H1 (cell line): Measurements from ENCODE around the gene PQBP1. TPM values are rescaled to one million over a fixed set of nuclear protein-coding genes. Genes with fewer than 3 reads are reported as not detected.

Experiments
- CTCF ChIA-PET: fragments of 300-600 bp; sonication (Branson Sonifier 250); formaldehyde crosslinking; loops from one replicate; lab custom pipeline; 2021; ENCODE audit not compliant: partially characterized antibody; lab: Charles Lee
- POLR2A ChIA-PET: fragments of 300-600 bp; sonication (Branson Sonifier 250); formaldehyde crosslinking; loops from one replicate; lab custom pipeline; 2021; ENCODE audit warnings: inconsistent platforms; ENCODE audit not compliant: partially characterized antibody; lab: Charles Lee
- DNase-seq, 2 experiments: peaks; one replicate each; pipeline versions ENCODE4 v3.0.0 to v3.0.0-alpha.2; 2010 to 2022; ENCODE audit warnings: low spot score in 2 of 2, low read depth in 1 of 2, mixed read lengths in 1 of 2
- FAIRE-seq: peaks from 2 replicates; lab custom pipeline; 2011; peaks lifted over from hg19 to GRCh38; lab: Jason Lieb, UNC
- H2AFZ ChIP-seq: 2 replicates; pipeline ENCODE4 v1.8.1; 2012; ENCODE audit warnings: low read length, inconsistent platforms
- H2AK5ac ChIP-seq: 2 replicates; pipeline ENCODE4 v1.6.1; 2013; ENCODE audit warnings: low read depth, low read length
- H2BK120ac ChIP-seq: replicated peaks from 2 replicates; pipeline ENCODE3; 2013; ENCODE audit warnings: low read depth, low read length, inconsistent platforms
- H2BK12ac ChIP-seq: 2 replicates; pipeline ENCODE4 v1.6.1; 2013; ENCODE audit warnings: low read depth, low read length
- H2BK15ac ChIP-seq: 2 replicates; pipeline ENCODE4 v1.6.1; 2013; ENCODE audit warnings: low read length
- H2BK20ac ChIP-seq: 2 replicates; pipeline ENCODE4 v1.6.1; 2013; ENCODE audit warnings: low read length
- H2BK5ac ChIP-seq: 2 replicates; pipeline ENCODE4 v1.6.1; 2013; ENCODE audit warnings: low read depth, low read length
- H3K14ac ChIP-seq: 2 replicates; pipeline ENCODE4 v1.6.1; 2013; ENCODE audit warnings: inconsistent platforms; ENCODE audit not compliant: insufficient read length
- H3K18ac ChIP-seq: 2 replicates; pipeline ENCODE4 v1.6.1; 2013; ENCODE audit warnings: low read length; ENCODE audit errors: extremely low read depth
- H3K23ac ChIP-seq: 2 replicates; pipeline ENCODE4 v1.6.1; 2013; ENCODE audit warnings: inconsistent platforms; ENCODE audit not compliant: insufficient read length
- H3K23me2 ChIP-seq: 2 replicates; pipeline ENCODE4 v1.6.1; 2013; ENCODE audit warnings: low read depth, low read length
- H3K27ac ChIP-seq: 2 replicates; pipeline ENCODE4 v1.6.1; 2011; ENCODE audit warnings: low read depth, low read length, inconsistent platforms
- H3K27me3 ChIP-seq, 4 experiments: replicated peaks in 1 of 4; 1 replicate in 1 of 4; 2 replicates in 3 of 4; pipeline versions ENCODE4 v1.6.1 to v1.8.1; 2011 to 2013; ENCODE audit warnings: low read length in 3 of 4, mild to moderate bottlenecking in 3 of 4, inconsistent platforms in 2 of 4, mixed read lengths in 2 of 4, moderate library complexity in 1 of 4; ENCODE audit not compliant: control insufficient read depth in 3 of 4, insufficient read depth in 3 of 4; ENCODE audit errors: extremely low read depth in 1 of 4
- H3K36me3 ChIP-seq, 4 experiments: 2 replicates each; pipeline versions ENCODE4 v1.6.1 to v1.8.1; 2011 to 2013; ENCODE audit warnings: mild to moderate bottlenecking in 4 of 4, low read length in 3 of 4, moderate library complexity in 2 of 4, control low read depth in 1 of 4, inconsistent platforms in 1 of 4; ENCODE audit not compliant: insufficient read depth in 4 of 4, control insufficient read depth in 2 of 4
- H3K4ac ChIP-seq: replicated peaks from 2 replicates; pipeline ENCODE3; 2013; ENCODE audit warnings: low read length, low read depth, mixed read lengths, inconsistent platforms; ENCODE audit not compliant: insufficient read length
- H3K4me1 ChIP-seq, 4 experiments: replicated peaks in 1 of 4; 1 replicate in 1 of 4; 2 replicates in 3 of 4; pipeline versions ENCODE4 v1.6.1 to v1.8.1; 2011 to 2013; ENCODE audit warnings: low read length in 3 of 4, inconsistent platforms in 2 of 4, mixed read lengths in 1 of 4; ENCODE audit not compliant: insufficient read depth in 4 of 4, control insufficient read depth in 3 of 4
- H3K4me2 ChIP-seq, 2 experiments: 2 replicates each; pipeline versions ENCODE4 v1.6.1 to v1.8.1; 2011 to 2013; ENCODE audit warnings: low read depth in 2 of 2, low read length in 2 of 2, control low read depth in 1 of 2, inconsistent platforms in 1 of 2, mild to moderate bottlenecking in 1 of 2; ENCODE audit not compliant: insufficient read depth in 1 of 2
- H3K4me3 ChIP-seq, 4 experiments: fragments of 200-600, 300-600 bp in 1 of 4; sonication (generic), shearing (Covaris generic), sonication (Bioruptor Twin) in 1 of 4; 2 replicates each; pipeline versions ENCODE4 v1.5.1 to v1.8.1; 2011 to 2016; ENCODE audit warnings: low read length in 4 of 4, low read depth in 3 of 4, control low read depth in 2 of 4, inconsistent platforms in 2 of 4, mild to moderate bottlenecking in 2 of 4, mixed read lengths in 1 of 4, moderate library complexity in 1 of 4; ENCODE audit not compliant: insufficient read depth in 2 of 4; ENCODE audit errors: extremely low read depth in 1 of 4
- H3K56ac ChIP-seq: replicated peaks from 2 replicates; pipeline ENCODE3; 2013; ENCODE audit warnings: low read depth, mild to moderate bottlenecking, mixed read lengths, low read length, inconsistent platforms; ENCODE audit not compliant: insufficient read length
- H3K79me1 ChIP-seq: 2 replicates; pipeline ENCODE4 v1.6.1; 2013; ENCODE audit warnings: low read depth, low read length, control low read depth
- H3K79me2 ChIP-seq, 2 experiments: 2 replicates each; pipeline versions ENCODE4 v1.6.1 to v1.8.1; 2012 to 2013; ENCODE audit warnings: low read length in 2 of 2, mild to moderate bottlenecking in 2 of 2, inconsistent platforms in 1 of 2; ENCODE audit not compliant: insufficient read depth in 2 of 2, control insufficient read depth in 1 of 2
- H3K9ac ChIP-seq, 4 experiments: replicated peaks in 1 of 4; 1 replicate in 1 of 4; 2 replicates in 3 of 4; pipeline versions ENCODE4 v1.6.1 to v1.8.1; 2011 to 2013; ENCODE audit warnings: low read depth in 3 of 4, low read length in 3 of 4, control low read depth in 2 of 4, mild to moderate bottlenecking in 2 of 4, moderate library complexity in 2 of 4, inconsistent platforms in 1 of 4; ENCODE audit errors: extremely low read depth in 1 of 4
- H3K9me3 ChIP-seq, 2 experiments: 2 replicates each; pipeline versions ENCODE4 v1.6.1 to v1.8.1; 2012 to 2013; ENCODE audit warnings: mild to moderate bottlenecking in 2 of 2, moderate library complexity in 2 of 2, control low read depth in 1 of 2, inconsistent platforms in 1 of 2, low read depth in 1 of 2, low read length in 1 of 2, mixed read lengths in 1 of 2; ENCODE audit not compliant: insufficient read depth in 2 of 2
- H4K20me1 ChIP-seq, 2 experiments: replicated peaks in 1 of 2; 2 replicates each; pipeline versions ENCODE3 to v1.8.1; 2011 to 2013; ENCODE audit warnings: inconsistent platforms in 2 of 2, low read length in 2 of 2, mild to moderate bottlenecking in 1 of 2; ENCODE audit not compliant: insufficient read depth in 2 of 2, control insufficient read depth in 1 of 2
- H4K5ac ChIP-seq: 2 replicates; pipeline ENCODE4 v1.6.1; 2013; ENCODE audit warnings: low read length, low read depth, mixed read lengths, inconsistent platforms; ENCODE audit not compliant: insufficient read length
- H4K8ac ChIP-seq: 2 replicates; pipeline ENCODE4 v1.8.0; 2013; ENCODE audit warnings: mild to moderate bottlenecking, moderate library complexity, low read length, inconsistent platforms; ENCODE audit not compliant: insufficient read depth; ENCODE audit errors: extremely low read depth
- H4K91ac ChIP-seq: replicated peaks from 2 replicates; pipeline ENCODE3; 2013; ENCODE audit warnings: low read length, mixed read lengths, inconsistent platforms; ENCODE audit not compliant: insufficient read length
- E2F6 ChIP-seq: IDR thresholded peaks from 2 replicates; pipeline ENCODE4 v1.6.1; 2012; ENCODE audit warnings: inconsistent platforms
- EGR1 ChIP-seq: IDR thresholded peaks from 2 replicates; pipeline ENCODE4 v1.6.1; 2011; ENCODE audit warnings: low read depth, low read length, borderline replicate concordance
- KDM1A ChIP-seq: fragments of 200-600, 300-600 bp; sonication (generic); IDR thresholded peaks from 2 replicates; pipeline ENCODE4 v1.7.1; 2016; ENCODE audit warnings: mild to moderate bottlenecking, low read length, borderline replicate concordance
- SAP30 ChIP-seq: fragments of 300-600 bp; sonication (generic); IDR thresholded peaks from 2 replicates; pipeline ENCODE4 v1.7.1; 2012; ENCODE audit warnings: low read length, moderate library complexity, mild to moderate bottlenecking, inconsistent platforms; ENCODE audit not compliant: insufficient read depth, insufficient replicate concordance
- TAF1 ChIP-seq: IDR thresholded peaks from 2 replicates; pipeline ENCODE4 v1.6.1; 2011; ENCODE audit warnings: mild to moderate bottlenecking, low read depth, low read length
- whole genome bisulfite sequencing, 2 experiments: shearing (Covaris generic) in 1 of 2; methylation state at CpG; one replicate each; pipeline versions ENCODE4 v1.1.6 to v1.1.7; 2013 to 2015; ENCODE audit warnings: low lambda C conversion rate in 2 of 2, mixed read lengths in 2 of 2, inconsistent platforms in 1 of 2, low coverage in 1 of 2, missing lambda C conversion rate in 1 of 2; ENCODE audit not compliant: insufficient replicate concordance in 2 of 2, insufficient coverage in 1 of 2, insufficient read length in 1 of 2; ENCODE audit errors: extremely low coverage in 1 of 2, missing lambda C conversion rate in 1 of 2; 5-methylcytosine and 5-hydroxymethylcytosine counted together
- polyA plus RNA-seq, 7 experiments: library from polyadenylated mRNA; depleted of rRNA in 3 of 7; stranded (reverse) in 5 of 7; unstranded in 2 of 7; fragments of >200 nt in 5 of 7; fragments of 200-250 nt in 2 of 7; gene quantifications; 1 replicate in 5 of 7; 2 replicates in 1 of 7; 4 replicates in 1 of 7; pipeline versions ENCODE4 v1.2.1 to v1.2.3, GENCODE V29; 2011 to 2013; ENCODE audit warnings: missing spikeins in 2 of 7, mixed read lengths in 2 of 7
- total RNA-seq: library from RNA; stranded (reverse); fragmentation: NEBNext Ultra II Directional; extraction: Animal tissue kit (Norgen Biotek cat#: 25700); gene quantifications from 2 replicates; pipeline ENCODE4 v1.2.1, GENCODE V29; 2021

The PQBP1 gene
- total and polyA plus RNA-seq, 2 of the 8 experiments (the other 6 are each of a cell fraction or from before 2014, with no cell fraction given): 91.7 to 95.9 TPM

- Histone ChIP-seq H2AK5ac (no peak overlapping the region), H4K5ac (no peak overlapping the region), H3K14ac (no peak overlapping the region), H4K8ac (no peak overlapping the region), H3K36me3 (peaks cover 6 to 33% (median 16%) of the 10 kb centered on the region in 4 experiments; a peak in 6 of 8 replicates), H3K9ac (no peak overlapping the region), H3K79me2 (peaks cover 0 to 10% of the 10 kb centered on the region in 2 experiments; a peak in 1 of 4 replicates), H3K9me3 (no peaks in the 10 kb centered on the region), H2BK15ac (no peak overlapping the region), H3K56ac (no peak overlapping the region), H3K4me3 (no peak overlapping the region), H4K91ac (no peak overlapping the region), H2BK120ac (no peak overlapping the region), H3K27ac (no peak overlapping the region), H3K27me3 (no peaks in the 10 kb centered on the region), H2BK12ac (no peak overlapping the region), H3K23me2 (no peaks in the 10 kb centered on the region), H2BK20ac (no peak overlapping the region), H3K23ac (no peak overlapping the region), H2AFZ (no peak overlapping the region), H3K18ac (no peak overlapping the region), H3K4me2 (no peak overlapping the region), H3K4me1 (peaks cover 0 to 6% (median 0%) of the 10 kb centered on the region in 4 experiments; a peak in 1 of 7 replicates), H3K79me1 (no peaks in the 10 kb centered on the region)
- CTCF ChIA-PET: interaction anchor here (0.6 to 1.6 kb wide), 2 partner anchors 34 to 128 kb away, joined by 3 to 4 read pairs; no protein-coding TSS in a partner anchor
- FAIRE-seq (no peak), DNase-seq (no peak)
- 95% methylated on average over 6 of the region's 6 CpGs; no CpG with 5 or more reads in 1 of the 2 experiments for WGBS, 2 experiments
- TF ChIP-seq TAF1 (no peak), KDM1A (no peak), E2F6 (no peak), EGR1 (no peak), SAP30 (no peak)
- TF ChIP-seq, all 59 proteins: peak for 0
- Histone ChIP-seq H2BK5ac (no peak overlapping the region), H4K20me1 (peaks cover 0 to 3% of the 10 kb centered on the region in 2 experiments), H3K4ac (no peak overlapping the region)
- POLR2A ChIA-PET: interaction anchor here (0.9 to 30.9 kb wide), 13 partner anchors 8 to 252 kb away, joined by 3 to 572 read pairs (median 4); partner anchors contain the start of gene SLC35A2
Measured at GRCh38 chrX:48903290-48903689, 5.6 kb downstream of the PQBP1 start.
